Cardiac fibroblast (primary cell): ENCODE data around the gene MDM2.
"Not testable (repeated sequence)": the region's sequence is repeated elsewhere in the genome, so short reads cannot be mapped to it uniquely, and the experiment has no call there.

Experiments used
- DNase-seq, 2 donors: peaks; one replicate each; pipeline versions ENCODE4 v3.0.0 to v3.0.0-alpha.2; 2010; ENCODE audit warnings: low read depth in 2 of 2
- H3K4me3 ChIP-seq, 2 donors: replicated peaks in 1 of 2; 1 replicate in 1 of 2; 2 replicates in 1 of 2; pipeline ENCODE4 v1.5.1; 2011; ENCODE audit warnings: low read depth in 2 of 2, low read length in 2 of 2, mild to moderate bottlenecking in 2 of 2, moderate library complexity in 1 of 2
- CTCF ChIP-seq: IDR thresholded peaks from one replicate; pipeline ENCODE4 v1.5.1; 2011; ENCODE audit warnings: low read depth, mild to moderate bottlenecking, low read length, inconsistent platforms

MDM2 gene

DNA sequence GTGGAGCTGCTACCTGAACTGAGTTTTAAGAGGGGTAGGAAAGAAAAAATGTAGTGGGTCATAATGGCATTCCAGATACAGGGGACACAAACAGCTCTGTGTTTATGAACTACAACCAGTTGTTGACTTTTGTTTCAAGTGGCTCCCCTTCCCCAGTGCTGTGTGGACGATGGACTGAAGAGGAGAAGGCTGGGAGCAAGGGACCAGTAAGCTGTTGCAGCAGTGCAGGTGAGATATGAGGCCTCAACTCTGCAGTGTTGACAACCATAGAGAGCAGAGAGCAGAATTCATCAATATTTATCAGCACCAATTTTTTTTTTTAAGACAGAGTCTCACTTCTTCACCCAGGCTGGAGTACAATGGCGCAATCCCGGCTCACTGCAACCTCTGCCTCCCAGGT lies 46.6 kb downstream of the MDM2 start:
- DNase-seq: no peak
- TF ChIP-seq CTCF: no peak
- H3K4me3 ChIP-seq: no peak overlapping the region

GRCh38 chr12:68855111-68855510 lies 47.1 kb downstream of the MDM2 start:
- TF ChIP-seq CTCF: no peak
- DNase-seq: no peak
- no peak overlapping the region for H3K4me3 ChIP-seq

DNA sequence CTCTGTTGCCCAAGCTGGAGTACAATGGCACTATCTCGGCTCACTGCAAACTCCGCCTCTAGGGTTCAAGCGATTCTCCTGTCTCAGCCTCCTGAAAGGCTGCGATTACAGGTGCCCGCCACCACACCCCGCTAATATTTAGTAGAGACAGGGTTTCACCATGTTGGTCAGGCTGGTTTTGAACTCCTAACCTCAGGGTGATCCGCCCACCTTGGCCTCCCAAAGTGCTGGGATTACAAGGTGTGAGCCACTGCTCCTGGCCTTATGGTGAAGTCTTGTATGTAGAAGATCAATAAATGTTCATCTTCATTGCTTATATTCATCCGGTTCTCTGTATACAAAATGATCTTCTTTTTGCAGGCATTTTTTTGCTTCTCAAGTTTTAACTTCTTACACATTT lies 47.8 kb downstream of the MDM2 start:
- TF ChIP-seq CTCF: no peak
- DNase-seq: no peak
- no peak overlapping the region for H3K4me3 ChIP-seq

DNA sequence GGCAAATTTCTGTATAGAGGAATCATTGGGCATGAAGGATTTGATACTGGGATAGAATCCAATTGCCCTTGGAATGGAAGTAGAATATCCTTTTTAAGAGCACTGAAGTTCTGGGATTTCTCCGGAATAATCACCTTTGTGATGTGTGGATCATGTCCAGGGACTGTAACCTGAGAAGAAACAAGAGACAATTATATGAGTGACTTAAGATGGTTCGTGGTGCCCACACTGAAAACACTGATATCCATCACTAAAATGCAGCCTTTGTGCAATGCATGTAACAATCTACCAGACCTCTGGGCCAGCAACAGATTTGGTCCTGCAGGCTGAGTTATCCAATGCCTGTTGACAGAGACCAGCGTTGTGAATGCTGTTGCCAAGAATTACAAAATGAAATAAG lies 48.5 kb downstream of the MDM2 start:
- no peak overlapping the region for H3K4me3 ChIP-seq
- TF ChIP-seq CTCF: no peak
- no peak for DNase-seq

DNA sequence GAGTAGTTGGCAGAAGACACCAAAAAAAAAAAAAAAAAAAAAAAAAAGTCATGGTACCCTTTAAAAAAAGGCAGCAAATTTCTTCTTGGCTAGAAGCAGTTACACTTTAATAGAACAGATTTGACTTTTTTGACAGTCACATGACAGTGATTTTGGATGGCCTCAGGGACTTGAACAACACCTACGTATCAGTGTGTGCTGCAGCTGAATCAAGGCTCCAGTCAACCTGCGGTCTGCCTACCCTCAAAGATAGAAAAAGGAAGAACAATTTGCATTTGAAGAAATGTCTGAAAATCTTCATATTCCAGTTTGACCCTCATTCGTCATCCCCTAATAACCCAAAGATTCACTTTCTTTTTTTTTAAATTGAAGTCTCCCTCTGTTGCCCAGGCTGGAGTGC lies 53.9 kb downstream of the MDM2 start:
- H3K4me3 ChIP-seq: no peak overlapping the region
- TF ChIP-seq CTCF: no peak
- DNase-seq: no peak

GRCh38 chr12:68863109-68863770 lies 55.3 kb downstream of the MDM2 start:
- no peak for TF ChIP-seq CTCF
- no peak for DNase-seq
- no peak overlapping the region for H3K4me3 ChIP-seq

GRCh38 chr12:68863886-68864454 lies 56.0 kb downstream of the MDM2 start:
- peak; percentile 58 for TF ChIP-seq CTCF
- not testable (repeated sequence) for H3K4me3 ChIP-seq
- peak; percentile 68 to 80 for DNase-seq
